HG02642 (cell line): ENCODE measurements around the gene SMIM35.

Source experiments
- ATAC-seq: cut with Tn5 transposase; IDR thresholded peaks from one replicate; pipeline ENCODE4 v1.9.1; 2021; ENCODE audit warnings: mild to moderate bottlenecking; ENCODE audit not compliant: unreplicated experiment, poor library complexity

Gene SMIM35

GRCh38 chr11:118086913-118087768 is at the start of gene SMIM35:
SMIM35 (minus strand) TSS chr11:118086963; CDS start chr11:118086757, 206 bp downstream.
- ATAC-seq, result no peak

DNA sequence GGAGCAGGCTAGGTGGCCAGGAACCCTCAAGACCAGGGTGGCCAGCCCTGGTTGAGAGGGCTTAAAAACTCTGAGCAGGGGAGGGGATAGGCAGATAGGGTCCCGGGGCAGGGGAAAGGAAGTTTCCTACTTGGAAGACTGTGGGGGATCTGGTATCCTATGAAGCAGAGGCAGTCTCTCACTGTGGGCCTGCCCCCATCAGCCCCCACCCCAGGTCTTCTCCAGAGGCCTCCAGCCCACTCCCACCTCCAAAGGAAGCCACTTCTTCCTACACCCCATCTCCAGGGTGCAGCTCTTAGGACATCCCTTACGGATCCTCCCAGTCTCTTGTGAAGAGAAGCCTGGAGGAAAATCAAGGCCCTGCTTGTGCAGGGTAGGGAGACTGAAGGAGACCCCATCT is 49.6 kb upstream of the SMIM35 start:
- ATAC-seq, result no peak

DNA sequence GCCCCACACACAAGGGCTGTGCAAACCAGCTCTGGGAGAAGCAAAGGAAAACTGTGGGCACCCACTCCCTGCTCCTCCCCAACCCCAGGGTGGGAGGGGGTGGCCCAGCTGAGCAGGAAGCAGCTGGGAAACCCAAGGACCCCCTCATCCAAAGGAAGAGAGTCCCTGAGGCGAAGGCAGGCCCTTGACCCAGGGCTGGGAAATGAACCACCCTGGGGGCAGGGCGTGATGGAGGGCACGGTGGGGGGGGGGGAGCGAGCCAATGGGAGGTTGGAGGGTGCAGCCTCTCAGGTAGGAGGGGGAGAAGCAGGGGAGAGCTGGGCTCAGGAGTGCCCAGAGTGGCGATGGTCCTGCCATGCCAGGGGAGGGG is 49.0 kb upstream of the SMIM35 start:
- no peak for ATAC-seq

GRCh38 chr11:118135051-118135795 is 48.5 kb upstream of the SMIM35 start:
- no peak for ATAC-seq

DNA sequence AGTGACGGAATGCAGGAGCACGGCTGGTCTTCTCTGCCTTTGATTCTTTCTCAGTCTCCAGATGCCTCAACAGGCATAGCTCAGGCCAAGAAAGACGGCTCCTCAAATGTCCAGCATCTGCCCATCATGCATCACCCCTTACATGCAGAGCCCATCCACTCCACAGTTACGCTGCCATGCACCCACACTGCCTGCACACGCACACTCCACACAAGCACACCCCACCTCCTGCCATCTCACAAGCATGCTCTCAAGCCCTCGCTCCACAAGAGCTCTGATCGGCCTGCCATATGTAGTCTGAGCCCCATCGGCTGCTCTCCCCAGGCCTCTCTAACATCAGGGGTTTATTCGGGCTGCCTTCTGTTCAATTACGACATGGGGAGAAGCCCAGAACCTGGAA is 47.1 kb upstream of the SMIM35 start:
- no peak for ATAC-seq

DNA sequence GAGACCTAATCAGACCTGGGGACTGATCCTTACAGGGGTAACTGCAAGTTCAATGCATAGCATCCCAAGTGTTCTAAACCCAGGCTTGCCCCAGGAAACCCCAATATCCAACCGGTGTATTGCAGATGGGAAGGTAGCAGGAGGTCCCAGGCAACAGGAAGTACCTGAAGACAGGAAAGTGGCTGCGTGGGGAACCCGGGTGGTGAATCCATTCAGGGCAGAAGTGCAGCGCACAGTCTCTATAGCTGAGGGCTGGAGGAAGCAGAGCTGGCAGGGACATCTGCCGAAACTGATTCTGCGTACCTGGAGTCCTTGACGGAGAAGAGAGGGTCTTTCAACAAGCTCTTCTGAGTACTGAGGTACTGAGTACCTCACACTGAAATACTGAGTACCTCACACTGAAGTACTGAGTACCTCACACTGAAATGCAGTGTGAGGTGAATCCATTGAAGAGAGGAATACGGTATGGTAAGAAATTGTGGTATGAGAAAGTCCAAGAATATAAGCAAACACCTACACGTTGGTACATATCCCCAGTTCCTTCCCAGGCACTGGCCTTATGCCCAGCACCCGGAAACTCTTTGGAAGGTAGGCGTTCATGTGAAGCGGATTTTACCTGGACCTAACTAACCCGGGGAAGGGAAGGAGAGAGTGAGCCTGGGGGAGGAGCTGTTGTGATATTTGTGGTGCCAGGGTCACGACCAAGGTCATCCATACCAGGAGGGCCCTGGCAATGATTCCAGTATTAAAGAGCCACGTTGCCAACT is 45.8 kb upstream of the SMIM35 start:
- no peak for ATAC-seq

GRCh38 chr11:118129471-118130172 is 42.9 kb upstream of the SMIM35 start:
- no peak for ATAC-seq

DNA sequence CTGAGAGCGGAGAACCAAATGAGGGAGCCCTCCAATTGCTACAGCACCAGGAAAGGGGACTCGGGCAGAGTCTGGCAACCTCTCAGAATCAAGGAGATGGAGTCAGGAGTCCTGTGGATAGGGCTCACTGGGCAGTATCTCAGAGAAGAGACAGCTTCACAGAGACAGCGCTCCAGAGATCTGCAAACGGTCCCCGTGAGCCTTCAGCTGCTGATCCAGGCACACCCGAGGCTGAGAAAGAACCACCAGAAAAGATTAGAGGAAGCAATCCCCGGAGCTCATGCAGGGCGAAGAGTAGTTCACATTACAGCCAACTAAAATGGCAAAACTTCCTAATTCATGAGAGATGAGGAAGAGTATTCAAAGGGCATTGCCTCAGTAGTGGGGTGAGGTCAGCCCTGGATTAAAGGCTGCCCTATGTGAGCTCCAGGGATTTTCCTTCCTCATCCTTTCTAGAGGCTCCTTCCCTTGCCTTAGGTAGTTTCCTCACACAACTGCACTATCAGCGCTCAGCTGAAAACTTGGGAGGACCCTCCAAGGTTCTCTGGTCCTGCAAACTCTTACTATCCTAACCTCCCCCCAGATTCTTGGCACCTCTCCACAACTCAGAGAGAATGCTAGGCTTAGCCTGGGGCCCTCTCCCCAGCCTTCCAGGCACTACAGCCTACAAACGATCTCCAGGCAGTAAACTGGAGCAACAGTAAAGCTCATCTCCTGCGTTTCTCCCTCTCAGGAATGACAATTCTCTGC is 42.1 kb upstream of the SMIM35 start:
- no peak for ATAC-seq

DNA sequence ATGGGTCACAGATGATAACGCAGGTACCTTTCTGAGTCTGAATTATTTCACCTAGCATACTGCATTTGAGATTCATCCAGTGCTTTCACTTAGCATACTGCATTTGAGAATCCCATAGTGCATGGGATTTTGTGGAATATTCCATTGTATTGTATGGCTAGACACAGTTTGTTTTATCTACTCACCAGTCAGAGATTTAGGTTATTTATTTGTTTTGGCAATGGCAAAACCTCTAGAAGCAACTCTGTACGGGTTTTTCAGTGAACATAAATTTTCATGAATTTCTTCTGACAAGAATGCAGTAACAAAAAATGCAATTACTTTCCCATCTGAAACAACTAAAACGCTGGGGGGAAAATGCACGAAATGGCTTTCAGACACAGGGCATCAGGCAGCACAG is 41.5 kb upstream of the SMIM35 start:
- ATAC-seq, result no peak

GRCh38 chr11:118126082-118126838 is 39.5 kb upstream of the SMIM35 start:
- no peak for ATAC-seq

DNA sequence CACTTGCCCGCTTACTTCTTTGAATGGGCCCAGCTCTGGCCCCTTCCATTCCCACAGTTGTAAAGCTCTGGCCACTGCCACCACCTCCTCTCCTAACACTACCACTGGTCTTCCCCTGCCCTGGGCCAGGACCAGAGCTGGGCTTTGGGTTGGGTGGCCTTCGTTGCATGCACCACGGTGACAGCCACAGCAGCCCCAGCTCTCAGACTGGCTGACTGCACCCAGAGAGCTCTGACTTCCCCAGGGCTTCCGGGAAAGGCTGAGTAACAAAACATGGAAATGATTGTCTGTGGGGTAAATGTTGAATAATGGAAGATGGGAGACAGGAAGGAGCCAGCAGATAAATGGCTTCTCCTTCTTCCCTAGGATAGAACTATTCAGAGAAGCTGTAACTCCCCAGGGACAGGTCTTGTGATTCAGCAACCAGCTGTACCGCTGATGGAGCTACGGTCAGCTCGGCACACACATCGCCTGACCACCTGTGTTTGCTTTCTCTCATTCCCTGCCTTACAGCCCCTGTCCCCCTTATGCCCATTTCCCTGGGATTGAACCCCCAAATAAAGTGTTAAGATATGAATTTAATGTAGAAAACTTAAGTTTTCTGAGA is 38.3 kb upstream of the SMIM35 start:
- no peak for ATAC-seq

- no peak for ATAC-seq
Observed at GRCh38 chr11:118120793-118121192, 34.0 kb upstream of the SMIM35 start.

DNA sequence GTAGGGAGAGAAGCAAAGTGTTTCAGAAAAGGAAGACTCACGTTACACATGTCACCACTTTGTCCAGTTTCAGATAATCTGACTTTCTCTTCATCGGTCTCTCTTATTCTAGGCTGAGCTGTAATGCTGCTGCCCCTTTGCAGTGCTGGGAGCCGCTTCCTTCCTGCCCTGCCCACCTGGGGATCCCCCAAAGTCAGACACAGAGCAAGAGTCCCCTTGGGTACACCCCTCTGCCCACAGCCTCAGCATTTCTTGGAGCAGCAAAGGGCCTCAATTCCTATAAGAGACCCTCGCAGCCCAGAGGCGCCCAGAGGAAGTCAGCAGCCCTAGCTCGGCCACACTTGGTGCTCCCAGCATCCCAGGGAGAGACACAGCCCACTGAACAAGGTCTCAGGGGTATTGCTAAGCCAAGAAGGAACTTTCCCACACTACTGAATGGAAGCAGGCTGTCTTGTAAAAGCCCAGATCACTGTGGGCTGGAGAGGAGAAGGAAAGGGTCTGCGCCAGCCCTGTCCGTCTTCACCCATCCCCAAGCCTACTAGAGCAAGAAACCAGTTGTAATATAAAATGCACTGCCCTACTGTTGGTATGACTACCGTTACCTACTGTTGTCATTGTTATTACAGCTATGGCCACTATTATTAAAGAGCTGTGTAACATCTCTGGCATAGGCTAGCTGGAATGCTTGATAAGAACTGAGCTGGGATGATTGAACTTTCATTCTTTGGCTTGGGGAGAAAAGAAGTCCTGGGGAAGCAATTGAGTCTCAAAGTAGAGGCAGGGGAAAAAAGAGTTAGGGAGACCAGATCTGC is 31.2 kb upstream of the SMIM35 start:
- no peak for ATAC-seq

DNA sequence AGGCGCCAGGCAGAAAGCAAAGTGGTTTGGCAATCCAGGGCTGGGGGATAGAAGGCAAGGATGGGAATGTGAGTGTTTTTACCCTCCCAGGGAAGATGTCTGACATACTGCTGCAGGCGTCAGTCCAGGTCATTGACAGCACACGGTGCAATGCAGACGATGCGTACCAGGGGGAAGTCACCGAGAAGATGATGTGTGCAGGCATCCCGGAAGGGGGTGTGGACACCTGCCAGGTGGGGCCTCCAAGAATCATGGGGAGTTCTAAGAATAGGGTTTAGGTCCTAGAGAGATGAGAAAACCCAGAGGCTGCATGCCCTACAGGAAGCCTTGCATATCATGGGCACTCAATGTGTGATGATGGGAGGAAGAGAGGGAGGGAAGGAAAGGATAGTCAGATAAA is 28.3 kb upstream of the SMIM35 start:
- ATAC-seq, result no peak

DNA sequence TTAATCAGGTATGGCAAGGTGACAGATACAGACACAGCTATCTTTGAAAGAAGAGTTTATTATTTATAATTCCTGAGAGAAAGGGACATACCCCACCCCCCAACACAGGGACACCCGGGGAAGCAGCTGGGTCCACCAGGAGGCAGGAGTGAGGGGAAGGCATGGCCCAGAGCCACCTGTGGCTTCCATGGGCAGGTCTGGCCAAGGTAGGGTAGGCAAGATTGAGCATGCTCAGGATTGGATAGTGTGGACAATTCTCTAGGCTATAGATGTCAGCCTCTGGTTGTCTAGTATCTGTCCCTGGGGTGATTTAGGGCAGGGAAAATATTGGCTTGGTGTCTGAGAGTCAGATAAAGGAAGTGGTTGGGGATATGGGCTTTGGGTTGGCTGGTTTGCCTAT is 27.5 kb upstream of the SMIM35 start:
- no peak for ATAC-seq

GRCh38 chr11:118112711-118113430 is 26.1 kb upstream of the SMIM35 start:
- no peak for ATAC-seq

- no peak for ATAC-seq
Observed at GRCh38 chr11:118111744-118112035, 24.9 kb upstream of the SMIM35 start.
